H1 (cell line): ENCODE data around the gene HAS3. TPM values are rescaled to one million over a fixed set of nuclear protein-coding genes. Genes with fewer than 3 reads are reported as not detected.

Experiments used
- CTCF ChIA-PET: fragments of 300-600 bp; sonication (Branson Sonifier 250); formaldehyde crosslinking; loops from one replicate; lab custom pipeline; 2021; ENCODE audit not compliant: partially characterized antibody; lab: Charles Lee
- POLR2A ChIA-PET: fragments of 300-600 bp; sonication (Branson Sonifier 250); formaldehyde crosslinking; loops from one replicate; lab custom pipeline; 2021; ENCODE audit warnings: inconsistent platforms; ENCODE audit not compliant: partially characterized antibody; lab: Charles Lee
- DNase-seq, 2 experiments: peaks; one replicate each; pipeline versions ENCODE4 v3.0.0 to v3.0.0-alpha.2; 2010 to 2022; ENCODE audit warnings: low spot score in 2 of 2, low read depth in 1 of 2, mixed read lengths in 1 of 2
- FAIRE-seq: peaks from 2 replicates; lab custom pipeline; 2011; peaks lifted over from hg19 to GRCh38; lab: Jason Lieb, UNC
- H2AFZ ChIP-seq: 2 replicates; pipeline ENCODE4 v1.8.1; 2012; ENCODE audit warnings: low read length, inconsistent platforms
- H2AK5ac ChIP-seq: 2 replicates; pipeline ENCODE4 v1.6.1; 2013; ENCODE audit warnings: low read depth, low read length
- H2BK120ac ChIP-seq: replicated peaks from 2 replicates; pipeline ENCODE3; 2013; ENCODE audit warnings: low read depth, low read length, inconsistent platforms
- H2BK12ac ChIP-seq: 2 replicates; pipeline ENCODE4 v1.6.1; 2013; ENCODE audit warnings: low read depth, low read length
- H2BK15ac ChIP-seq: 2 replicates; pipeline ENCODE4 v1.6.1; 2013; ENCODE audit warnings: low read length
- H2BK20ac ChIP-seq: 2 replicates; pipeline ENCODE4 v1.6.1; 2013; ENCODE audit warnings: low read length
- H2BK5ac ChIP-seq: 2 replicates; pipeline ENCODE4 v1.6.1; 2013; ENCODE audit warnings: low read depth, low read length
- H3K14ac ChIP-seq: 2 replicates; pipeline ENCODE4 v1.6.1; 2013; ENCODE audit warnings: inconsistent platforms; ENCODE audit not compliant: insufficient read length
- H3K18ac ChIP-seq: 2 replicates; pipeline ENCODE4 v1.6.1; 2013; ENCODE audit warnings: low read length; ENCODE audit errors: extremely low read depth
- H3K23ac ChIP-seq: 2 replicates; pipeline ENCODE4 v1.6.1; 2013; ENCODE audit warnings: inconsistent platforms; ENCODE audit not compliant: insufficient read length
- H3K23me2 ChIP-seq: 2 replicates; pipeline ENCODE4 v1.6.1; 2013; ENCODE audit warnings: low read depth, low read length
- H3K27ac ChIP-seq: 2 replicates; pipeline ENCODE4 v1.6.1; 2011; ENCODE audit warnings: low read depth, low read length, inconsistent platforms
- H3K27me3 ChIP-seq, 4 experiments: replicated peaks in 1 of 4; 1 replicate in 1 of 4; 2 replicates in 3 of 4; pipeline versions ENCODE4 v1.6.1 to v1.8.1; 2011 to 2013; ENCODE audit warnings: low read length in 3 of 4, mild to moderate bottlenecking in 3 of 4, inconsistent platforms in 2 of 4, mixed read lengths in 2 of 4, moderate library complexity in 1 of 4; ENCODE audit not compliant: control insufficient read depth in 3 of 4, insufficient read depth in 3 of 4; ENCODE audit errors: extremely low read depth in 1 of 4
- H3K36me3 ChIP-seq, 4 experiments: 2 replicates each; pipeline versions ENCODE4 v1.6.1 to v1.8.1; 2011 to 2013; ENCODE audit warnings: mild to moderate bottlenecking in 4 of 4, low read length in 3 of 4, moderate library complexity in 2 of 4, control low read depth in 1 of 4, inconsistent platforms in 1 of 4; ENCODE audit not compliant: insufficient read depth in 4 of 4, control insufficient read depth in 2 of 4
- H3K4ac ChIP-seq: replicated peaks from 2 replicates; pipeline ENCODE3; 2013; ENCODE audit warnings: low read length, low read depth, mixed read lengths, inconsistent platforms; ENCODE audit not compliant: insufficient read length
- H3K4me1 ChIP-seq, 4 experiments: replicated peaks in 1 of 4; 1 replicate in 1 of 4; 2 replicates in 3 of 4; pipeline versions ENCODE4 v1.6.1 to v1.8.1; 2011 to 2013; ENCODE audit warnings: low read length in 3 of 4, inconsistent platforms in 2 of 4, mixed read lengths in 1 of 4; ENCODE audit not compliant: insufficient read depth in 4 of 4, control insufficient read depth in 3 of 4
- H3K4me2 ChIP-seq, 2 experiments: 2 replicates each; pipeline versions ENCODE4 v1.6.1 to v1.8.1; 2011 to 2013; ENCODE audit warnings: low read depth in 2 of 2, low read length in 2 of 2, control low read depth in 1 of 2, inconsistent platforms in 1 of 2, mild to moderate bottlenecking in 1 of 2; ENCODE audit not compliant: insufficient read depth in 1 of 2
- H3K4me3 ChIP-seq, 4 experiments: fragments of 200-600, 300-600 bp in 1 of 4; sonication (generic), shearing (Covaris generic), sonication (Bioruptor Twin) in 1 of 4; 2 replicates each; pipeline versions ENCODE4 v1.5.1 to v1.8.1; 2011 to 2016; ENCODE audit warnings: low read length in 4 of 4, low read depth in 3 of 4, control low read depth in 2 of 4, inconsistent platforms in 2 of 4, mild to moderate bottlenecking in 2 of 4, mixed read lengths in 1 of 4, moderate library complexity in 1 of 4; ENCODE audit not compliant: insufficient read depth in 2 of 4; ENCODE audit errors: extremely low read depth in 1 of 4
- H3K56ac ChIP-seq: replicated peaks from 2 replicates; pipeline ENCODE3; 2013; ENCODE audit warnings: low read depth, mild to moderate bottlenecking, mixed read lengths, low read length, inconsistent platforms; ENCODE audit not compliant: insufficient read length
- H3K79me1 ChIP-seq: 2 replicates; pipeline ENCODE4 v1.6.1; 2013; ENCODE audit warnings: low read depth, low read length, control low read depth
- H3K79me2 ChIP-seq, 2 experiments: 2 replicates each; pipeline versions ENCODE4 v1.6.1 to v1.8.1; 2012 to 2013; ENCODE audit warnings: low read length in 2 of 2, mild to moderate bottlenecking in 2 of 2, inconsistent platforms in 1 of 2; ENCODE audit not compliant: insufficient read depth in 2 of 2, control insufficient read depth in 1 of 2
- H3K9ac ChIP-seq, 4 experiments: replicated peaks in 1 of 4; 1 replicate in 1 of 4; 2 replicates in 3 of 4; pipeline versions ENCODE4 v1.6.1 to v1.8.1; 2011 to 2013; ENCODE audit warnings: low read depth in 3 of 4, low read length in 3 of 4, control low read depth in 2 of 4, mild to moderate bottlenecking in 2 of 4, moderate library complexity in 2 of 4, inconsistent platforms in 1 of 4; ENCODE audit errors: extremely low read depth in 1 of 4
- H3K9me3 ChIP-seq, 2 experiments: 2 replicates each; pipeline versions ENCODE4 v1.6.1 to v1.8.1; 2012 to 2013; ENCODE audit warnings: mild to moderate bottlenecking in 2 of 2, moderate library complexity in 2 of 2, control low read depth in 1 of 2, inconsistent platforms in 1 of 2, low read depth in 1 of 2, low read length in 1 of 2, mixed read lengths in 1 of 2; ENCODE audit not compliant: insufficient read depth in 2 of 2
- H4K20me1 ChIP-seq, 2 experiments: replicated peaks in 1 of 2; 2 replicates each; pipeline versions ENCODE3 to v1.8.1; 2011 to 2013; ENCODE audit warnings: inconsistent platforms in 2 of 2, low read length in 2 of 2, mild to moderate bottlenecking in 1 of 2; ENCODE audit not compliant: insufficient read depth in 2 of 2, control insufficient read depth in 1 of 2
- H4K5ac ChIP-seq: 2 replicates; pipeline ENCODE4 v1.6.1; 2013; ENCODE audit warnings: low read length, low read depth, mixed read lengths, inconsistent platforms; ENCODE audit not compliant: insufficient read length
- H4K8ac ChIP-seq: 2 replicates; pipeline ENCODE4 v1.8.0; 2013; ENCODE audit warnings: mild to moderate bottlenecking, moderate library complexity, low read length, inconsistent platforms; ENCODE audit not compliant: insufficient read depth; ENCODE audit errors: extremely low read depth
- H4K91ac ChIP-seq: replicated peaks from 2 replicates; pipeline ENCODE3; 2013; ENCODE audit warnings: low read length, mixed read lengths, inconsistent platforms; ENCODE audit not compliant: insufficient read length
- CEBPB ChIP-seq: IDR thresholded peaks from 2 replicates; pipeline ENCODE4 v1.6.1; 2012; ENCODE audit warnings: low read depth, low read length
- FOSL1 ChIP-seq: IDR thresholded peaks from 2 replicates; pipeline ENCODE4 v1.6.1; 2011; ENCODE audit warnings: mild to moderate bottlenecking, low read depth, low read length, moderate library complexity; ENCODE audit not compliant: insufficient read depth
- NANOG ChIP-seq: IDR thresholded peaks from 2 replicates; pipeline ENCODE4 v1.6.1; 2011; ENCODE audit warnings: low read length, low read depth, mild to moderate bottlenecking, inconsistent platforms; ENCODE audit not compliant: insufficient read depth, poor library complexity, severe bottlenecking
- POLR2A ChIP-seq, 2 experiments: IDR thresholded peaks; 1 replicate in 1 of 2; 2 replicates in 1 of 2; pipeline ENCODE4 v1.6.1; 2011; ENCODE audit warnings: low read depth in 2 of 2, low read length in 2 of 2, mild to moderate bottlenecking in 2 of 2; ENCODE audit errors: control extremely low read depth in 1 of 2
- RAD21 ChIP-seq, 2 experiments: IDR thresholded peaks in 1 of 2; conservative IDR thresholded peaks in 1 of 2; 2 replicates each; pipeline ENCODE4 v1.6.1; 2011; ENCODE audit warnings: low read depth in 2 of 2, low read length in 2 of 2, improper control_type of control experiment in 1 of 2, inconsistent platforms in 1 of 2, mild to moderate bottlenecking in 1 of 2, moderate library complexity in 1 of 2
- RBBP5 ChIP-seq: IDR thresholded peaks from 2 replicates; pipeline ENCODE4 v1.7.1; 2012; ENCODE audit warnings: low read depth, mild to moderate bottlenecking, inconsistent platforms, low read length, moderate library complexity, borderline replicate concordance
- SIN3A ChIP-seq, 2 experiments: IDR thresholded peaks in 1 of 2; conservative IDR thresholded peaks in 1 of 2; 2 replicates each; pipeline ENCODE4 v1.6.1; 2011 to 2012; ENCODE audit warnings: low read length in 2 of 2, improper control_type of control experiment in 1 of 2, low read depth in 1 of 2, mild to moderate bottlenecking in 1 of 2
- SP1 ChIP-seq: IDR thresholded peaks from 2 replicates; pipeline ENCODE4 v1.6.1; 2011; ENCODE audit warnings: low read depth, low read length
- SRF ChIP-seq: IDR thresholded peaks from 2 replicates; pipeline ENCODE4 v1.6.1; 2011; ENCODE audit warnings: mild to moderate bottlenecking, low read depth, low read length, moderate library complexity
- TBP ChIP-seq: IDR thresholded peaks from 2 replicates; pipeline ENCODE4 v1.6.1; 2011; ENCODE audit warnings: low read depth, low read length, improper control_type of control experiment
- YY1 ChIP-seq: IDR thresholded peaks from 2 replicates; pipeline ENCODE4 v1.6.1; 2011; ENCODE audit warnings: low read depth, mild to moderate bottlenecking, low read length
- WGBS, 2 experiments: shearing (Covaris generic) in 1 of 2; methylation state at CpG; one replicate each; pipeline versions ENCODE4 v1.1.6 to v1.1.7; 2013 to 2015; ENCODE audit warnings: low lambda C conversion rate in 2 of 2, mixed read lengths in 2 of 2, inconsistent platforms in 1 of 2, low coverage in 1 of 2, missing lambda C conversion rate in 1 of 2; ENCODE audit not compliant: insufficient replicate concordance in 2 of 2, insufficient coverage in 1 of 2, insufficient read length in 1 of 2; ENCODE audit errors: extremely low coverage in 1 of 2, missing lambda C conversion rate in 1 of 2; 5-methylcytosine and 5-hydroxymethylcytosine counted together
- polyA plus RNA-seq, 7 experiments: library from polyadenylated mRNA; depleted of rRNA in 3 of 7; stranded (reverse) in 5 of 7; unstranded in 2 of 7; fragments of >200 nt in 5 of 7; fragments of 200-250 nt in 2 of 7; gene quantifications; 1 replicate in 5 of 7; 2 replicates in 1 of 7; 4 replicates in 1 of 7; pipeline versions ENCODE4 v1.2.1 to v1.2.3, GENCODE V29; 2011 to 2013; ENCODE audit warnings: missing spikeins in 2 of 7, mixed read lengths in 2 of 7
- total RNA-seq: library from RNA; stranded (reverse); fragmentation: NEBNext Ultra II Directional; extraction: Animal tissue kit (Norgen Biotek cat#: 25700); gene quantifications from 2 replicates; pipeline ENCODE4 v1.2.1, GENCODE V29; 2021

HAS3 gene
- total and polyA plus RNA-seq, 2 of the 8 experiments (the other 6 are each of a cell fraction or from before 2014, with no cell fraction given): 32.1 to 69.6 TPM

DNA sequence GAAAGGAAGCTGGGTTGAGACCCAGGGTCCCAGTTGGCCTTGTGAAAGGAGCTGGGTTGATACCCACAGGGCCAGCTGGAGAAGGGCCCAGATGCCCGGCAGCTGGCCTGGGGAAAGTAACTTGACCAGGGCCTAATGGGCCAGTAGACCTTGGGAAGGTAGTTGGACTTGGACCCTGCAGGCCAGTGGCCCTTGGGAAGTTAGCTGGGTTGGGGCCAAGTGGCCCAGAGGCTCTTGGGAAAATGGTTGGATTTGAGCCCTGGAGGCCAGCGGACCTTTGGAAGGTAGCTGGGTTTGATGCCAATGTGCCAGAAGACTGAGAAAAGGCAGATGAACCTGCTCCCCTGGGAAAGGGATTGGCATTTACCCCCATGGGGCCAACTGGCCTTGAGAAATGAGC lies 13.5 kb downstream of the HAS3 start:
- H3K79me1 ChIP-seq: peaks cover 14% of the 10 kb centered on the region; the same call in 1 of the 2 replicates
- no peak overlapping the region for H3K9ac ChIP-seq
- no peaks in the 10 kb centered on the region for H3K27me3 ChIP-seq
- H2BK12ac ChIP-seq: no peak overlapping the region
- ChIA-PET POLR2A (interaction anchor here (1.1 to 4.1 kb wide), 5 partner anchors 11 to 142 kb away, joined by 4 to 38 read pairs (median 5); partner anchors contain the start of gene HAS3), CTCF (interaction anchor here (1.0 to 12.3 kb wide), 5 partner anchors 7 to 272 kb away, joined by 3 to 174 read pairs (median 5); no protein-coding TSS in a partner anchor)
- H2AFZ ChIP-seq: no peak overlapping the region
- H3K4ac ChIP-seq: no peak overlapping the region
- no peak overlapping the region for H3K23ac ChIP-seq
- no peak overlapping the region for H3K27ac ChIP-seq
- no peaks in the 10 kb centered on the region for H3K9me3 ChIP-seq
- H4K91ac ChIP-seq: no peak overlapping the region
- WGBS, 2 experiments: 100% methylated on average over 2 of the region's 2 CpGs; no CpG with 5 or more reads in 1 of the 2 experiments
- H3K79me2 ChIP-seq: peaks cover 0 to 5% of the 10 kb centered on the region in 2 experiments; a peak in 1 of 4 replicates
- H3K36me3 ChIP-seq: peaks cover 31 to 72% (median 54%) of the 10 kb centered on the region in 4 experiments
- no peak overlapping the region for H4K5ac ChIP-seq
- no peak overlapping the region for H3K4me2 ChIP-seq
- H2BK20ac ChIP-seq: no peak overlapping the region
- H3K18ac ChIP-seq: no peak overlapping the region
- peaks cover 1 to 9% of the 10 kb centered on the region in 2 experiments for H4K20me1 ChIP-seq
- no peaks in the 10 kb centered on the region for H3K4me1 ChIP-seq
- H3K23me2 ChIP-seq: no peaks in the 10 kb centered on the region
- no peak overlapping the region for H3K14ac ChIP-seq
- no peak overlapping the region for H2BK5ac ChIP-seq
- no peak for DNase-seq
- no peak overlapping the region for H3K4me3 ChIP-seq
- no peak overlapping the region for H2AK5ac ChIP-seq
- no peak overlapping the region for H2BK120ac ChIP-seq
- H3K56ac ChIP-seq: no peak overlapping the region
- FAIRE-seq: no peak
- no peak overlapping the region for H2BK15ac ChIP-seq
- no peak overlapping the region; the same call in 1 of the 2 replicates for H4K8ac ChIP-seq
- TF ChIP-seq CEBPB: no peak
- TF ChIP-seq RBBP5: no peak
- TF ChIP-seq TBP: no peak
- TF ChIP-seq POLR2A (IDR thresholded peaks at IDR 0.05; ENCODE audit: control extremely low read depth in 1 of 2, low read depth in 2 of 2, low read length in 2 of 2): no peak; a peak in 1 of 3 replicates
- no peak for TF ChIP-seq NANOG
- TF ChIP-seq SRF: no peak
- TF ChIP-seq SIN3A (conservative IDR thresholded peaks at IDR 0.05 in 1 of 2, IDR thresholded peaks at IDR 0.05 in 1 of 2; ENCODE audit: low read depth in 1 of 2, low read length in 2 of 2): no peak
- no peak for TF ChIP-seq RAD21 (IDR thresholded peaks at IDR 0.05 in 1 of 2, conservative IDR thresholded peaks at IDR 0.05 in 1 of 2; ENCODE audit: low read depth in 2 of 2, low read length in 2 of 2)
- no peak for TF ChIP-seq FOSL1
- TF ChIP-seq YY1: no peak
- TF ChIP-seq SP1: no peak
